GM13977 (cell line): ENCODE results near the gene ZNF559.
"Not testable (repeated sequence)": the region's sequence is repeated elsewhere in the genome, so short reads cannot be mapped to it uniquely, and the experiment has no call there.

Source experiments
- DNase-seq: peaks from one replicate; pipeline ENCODE4 v3.0.0; 2012; ENCODE audit warnings: low spot score
- in situ Hi-C: fragments of 300-500 bp; cut with MboI; formaldehyde crosslinking; loops from one replicate; pipeline ENCODE4 v1.12.0; 2022; ENCODE audit warnings: low sequenced_read_pairs, low pct_unique_long_range_greater_than_20kb, mixed read lengths, inconsistent platforms; ENCODE audit not compliant: unreplicated experiment
- TF ChIP-seq, protein P1 (sequence below): IDR thresholded peaks from 2 replicates; pipeline ENCODE4 v1.5.1; 2012; ENCODE audit warnings: mild to moderate bottlenecking, control low read depth; ENCODE audit not compliant: insufficient read depth; ENCODE audit errors: extremely low read depth, missing control alignments

The ZNF559 gene

DNA sequence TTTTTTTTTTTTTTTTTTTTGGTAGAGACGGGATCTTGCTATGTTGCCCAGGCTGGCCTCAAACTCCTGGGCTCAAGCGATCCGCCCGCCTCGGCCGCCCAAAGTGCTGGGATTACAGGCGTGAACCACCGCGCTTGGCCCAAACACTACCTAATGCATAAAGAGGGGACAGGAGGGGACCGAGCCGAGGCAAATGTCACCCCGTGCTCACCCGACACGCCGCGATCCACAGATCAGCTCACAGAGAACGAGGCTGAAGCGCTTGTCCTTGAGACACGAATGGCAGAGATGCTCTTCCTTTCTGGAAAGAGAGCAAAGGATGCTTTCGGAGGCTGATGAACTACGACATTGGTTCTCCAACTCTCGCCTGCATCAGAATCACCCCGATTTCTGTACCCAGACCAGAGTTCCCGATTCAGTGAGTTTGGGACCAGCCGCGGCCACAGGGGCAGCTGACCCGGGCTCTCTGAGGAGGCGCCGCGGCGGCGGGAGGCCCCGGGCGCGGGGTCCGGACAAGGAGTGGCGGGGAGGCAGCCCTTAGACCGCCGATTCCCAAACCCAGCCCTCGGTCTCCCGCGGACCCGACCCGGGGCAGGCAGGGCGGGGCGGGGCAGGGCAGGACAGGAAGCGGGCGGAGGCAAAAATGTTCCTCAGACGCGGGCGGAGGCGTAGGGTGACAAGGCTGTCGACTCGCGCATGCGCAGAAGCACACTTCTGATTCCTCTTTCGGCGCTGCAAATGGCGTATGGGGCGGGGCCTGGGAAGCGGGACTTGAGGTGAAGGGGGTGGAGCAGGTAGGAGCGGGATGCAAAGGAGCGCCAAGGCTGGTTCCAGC, 14.6 kb upstream of the ZNF559 start, which contains the start of gene ZNF699:
TSS of gene ZNF699 (minus strand) at position 700 of the 835 bp plus-strand sequence. CDS start 4,719 bp downstream, outside the sequence.
- in situ Hi-C loops: loop anchor here (25.0 kb wide), 1 partner anchor 478 kb away; no protein-coding TSS in a partner anchor
- DNase-seq: peak; percentile 96
- TF ChIP-seq, protein P1, sequence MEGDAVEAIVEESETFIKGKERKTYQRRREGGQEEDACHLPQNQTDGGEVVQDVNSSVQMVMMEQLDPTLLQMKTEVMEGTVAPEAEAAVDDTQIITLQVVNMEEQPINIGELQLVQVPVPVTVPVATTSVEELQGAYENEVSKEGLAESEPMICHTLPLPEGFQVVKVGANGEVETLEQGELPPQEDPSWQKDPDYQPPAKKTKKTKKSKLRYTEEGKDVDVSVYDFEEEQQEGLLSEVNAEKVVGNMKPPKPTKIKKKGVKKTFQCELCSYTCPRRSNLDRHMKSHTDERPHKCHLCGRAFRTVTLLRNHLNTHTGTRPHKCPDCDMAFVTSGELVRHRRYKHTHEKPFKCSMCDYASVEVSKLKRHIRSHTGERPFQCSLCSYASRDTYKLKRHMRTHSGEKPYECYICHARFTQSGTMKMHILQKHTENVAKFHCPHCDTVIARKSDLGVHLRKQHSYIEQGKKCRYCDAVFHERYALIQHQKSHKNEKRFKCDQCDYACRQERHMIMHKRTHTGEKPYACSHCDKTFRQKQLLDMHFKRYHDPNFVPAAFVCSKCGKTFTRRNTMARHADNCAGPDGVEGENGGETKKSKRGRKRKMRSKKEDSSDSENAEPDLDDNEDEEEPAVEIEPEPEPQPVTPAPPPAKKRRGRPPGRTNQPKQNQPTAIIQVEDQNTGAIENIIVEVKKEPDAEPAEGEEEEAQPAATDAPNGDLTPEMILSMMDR: no peak

DNA sequence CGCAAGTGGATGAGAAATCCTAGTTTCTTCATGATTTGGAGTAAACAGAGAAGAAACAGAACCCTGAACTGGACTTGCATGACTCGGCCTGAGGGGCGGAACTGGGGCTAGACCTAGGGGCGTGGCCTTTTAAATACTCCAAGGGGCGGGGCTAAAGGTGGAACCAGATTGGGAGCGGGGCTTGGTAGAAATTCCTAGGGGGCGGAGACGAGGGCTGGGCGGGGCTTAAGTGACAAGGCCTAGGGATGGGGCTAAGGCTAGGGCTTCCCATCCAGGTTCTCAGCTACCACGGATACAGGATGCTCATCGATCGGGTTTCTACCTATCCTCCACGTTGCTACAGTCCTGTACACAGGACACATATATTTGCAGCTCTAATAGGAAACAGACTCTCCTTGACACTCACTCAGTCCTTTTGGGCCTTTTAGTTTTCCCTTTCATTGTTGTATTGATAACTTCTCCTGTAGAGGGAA, 14.0 kb upstream of the ZNF559 start:
- TF ChIP-seq, protein P1: no peak
- DNase-seq: peak; percentile 77
- in situ Hi-C loops: loop anchor here (25.0 kb wide), 1 partner anchor 477 kb away; no protein-coding TSS in a partner anchor

DNA sequence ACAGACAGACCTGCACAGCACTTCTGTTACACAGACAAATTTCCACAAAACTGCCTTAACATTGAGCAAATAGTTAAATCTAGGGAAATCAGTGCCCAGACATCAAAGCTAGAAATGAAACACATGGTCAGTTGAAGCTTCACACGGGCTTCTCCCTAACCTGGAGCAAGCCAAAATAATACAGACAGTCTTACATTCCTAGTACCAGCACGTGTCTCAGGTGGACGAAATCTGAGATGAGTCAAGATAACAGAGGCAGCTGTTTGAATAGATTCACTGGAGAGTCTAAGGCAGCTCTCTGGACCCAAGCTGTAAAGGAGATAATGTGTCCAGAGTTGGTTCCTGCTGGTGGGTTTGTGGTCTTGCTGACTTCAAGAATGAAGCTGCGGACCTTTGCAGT, 10.2 kb upstream of the ZNF559 start:
- in situ Hi-C loops: loop anchor here (25.0 kb wide), 1 partner anchor 474 kb away; no protein-coding TSS in a partner anchor
- TF ChIP-seq, protein P1: no peak
- no peak for DNase-seq

DNA sequence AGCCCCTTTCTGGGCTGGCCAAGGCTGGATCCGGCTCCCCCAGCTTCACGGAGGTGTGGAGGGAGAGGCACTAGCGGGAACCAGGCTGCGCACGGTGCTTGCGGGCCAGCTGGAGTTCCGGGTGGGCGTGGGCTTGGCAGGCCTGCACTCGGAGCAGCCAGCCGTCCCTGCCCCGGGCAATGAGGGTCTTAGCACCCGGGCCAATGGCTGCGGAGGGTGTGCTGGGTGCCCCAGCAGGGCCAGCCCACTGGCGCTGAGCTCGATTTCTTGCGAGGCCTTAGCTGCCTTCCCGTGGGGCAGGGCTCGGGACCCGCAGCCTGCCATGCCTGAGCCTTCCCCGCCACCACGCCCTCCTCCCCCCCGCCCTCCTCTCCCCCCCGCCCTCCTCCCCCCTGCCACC, 2.6 kb upstream of the ZNF559 start:
- in situ Hi-C loops: loop anchor here (25.0 kb wide), 1 partner anchor 466 kb away; no protein-coding TSS in a partner anchor
- no peak for DNase-seq
- TF ChIP-seq, protein P1: no peak

DNA sequence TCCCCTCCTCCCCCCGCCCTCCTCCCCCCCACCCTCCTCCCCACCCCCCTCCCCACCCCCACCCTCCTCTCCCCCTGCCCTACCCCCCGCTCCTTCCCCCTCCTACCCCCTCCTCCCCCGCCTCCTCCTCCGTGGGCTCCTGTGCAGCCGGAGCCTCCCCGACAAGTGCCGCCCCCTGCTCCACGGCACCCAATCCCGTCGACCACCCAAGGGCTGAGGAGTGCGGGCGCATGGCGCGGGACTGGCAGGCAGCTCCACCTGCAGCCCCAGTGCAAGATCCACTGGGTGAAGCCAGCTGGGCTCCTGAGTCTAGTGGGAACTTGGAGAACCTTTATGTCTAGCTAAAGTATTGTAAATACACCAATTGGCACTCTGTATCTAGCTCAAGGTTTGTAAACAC, 2.2 kb upstream of the ZNF559 start:
- not testable (repeated sequence) for DNase-seq
- in situ Hi-C loops: loop anchor here (25.0 kb wide), 1 partner anchor 466 kb away; no protein-coding TSS in a partner anchor

DNA sequence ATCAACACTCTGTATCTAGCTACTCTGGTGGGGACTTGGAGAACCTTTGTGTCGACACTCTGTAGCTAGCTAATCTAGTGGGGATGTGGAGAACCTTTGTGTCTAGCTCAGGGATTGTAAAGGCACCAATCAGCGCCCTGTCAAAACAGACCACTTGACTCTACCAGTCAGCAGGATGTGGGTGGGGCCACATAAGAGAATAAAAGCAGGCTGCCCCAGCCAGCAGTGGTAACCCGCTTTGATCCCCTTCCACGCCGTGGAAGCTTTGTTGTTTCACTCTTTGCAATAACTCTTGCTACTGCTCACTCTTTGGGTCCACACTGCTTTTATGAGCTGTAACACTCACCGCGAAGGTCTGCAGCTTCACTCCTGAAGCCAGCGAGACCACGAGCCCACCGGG, 1.8 kb upstream of the ZNF559 start:
- in situ Hi-C loops: loop anchor here (25.0 kb wide), 1 partner anchor 465 kb away; no protein-coding TSS in a partner anchor
- not testable (repeated sequence) for DNase-seq

DNA sequence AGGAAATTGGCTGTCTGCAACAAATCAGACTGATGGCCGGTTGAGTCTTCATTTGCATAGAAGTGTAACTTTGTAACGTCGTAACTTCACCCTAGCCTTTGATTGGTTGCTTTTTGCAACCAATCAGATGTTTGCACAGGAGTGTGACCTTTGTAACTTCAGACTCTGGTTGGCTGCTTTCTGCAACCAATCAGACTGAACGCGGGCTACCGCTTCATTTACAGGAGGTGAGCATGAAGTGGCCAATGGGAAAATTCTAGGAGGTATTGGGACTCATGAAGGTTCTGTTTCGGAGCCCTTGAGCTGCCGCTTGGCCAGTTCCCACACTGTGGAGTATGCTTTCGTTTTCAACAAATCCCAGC, 441 bp upstream of the ZNF559 start:
- TF ChIP-seq, protein P1: no peak
- DNase-seq: peak; percentile 46
- in situ Hi-C loops: loop anchor here (25.0 kb wide), 1 partner anchor 464 kb away; no protein-coding TSS in a partner anchor
